ENCODE data around the gene ZNF469. TPM values are rescaled to one million over a fixed set of nuclear protein-coding genes. Genes with fewer than 3 reads are reported as not detected.

Gene ZNF469
- total RNA-seq, 4 donors from 2014 or later, result 0.87 to 1.8 (median 1.1) TPM

GRCh38 chr16:88337021-88337420 lies 45.7 kb upstream of the ZNF469 start:
- no peaks in the 10 kb centered on the region for H3K36me3 ChIP-seq
- H3K4me3 ChIP-seq, result no peak overlapping the region
- H3K9me3 ChIP-seq, result no peaks in the 10 kb centered on the region
- H3K27ac ChIP-seq, result no peak overlapping the region
- TF ChIP-seq CTCF (IDR thresholded peaks at IDR 0.05) (no peak), EP300 (IDR thresholded peaks at IDR 0.05) (no peak), POLR2A (IDR thresholded peaks at IDR 0.05) (no peak)
- WGBS, 2 donors, result 82 to 99% methylated on average over 8 of the region's 8 CpGs
- H3K27me3 ChIP-seq, result no peaks in the 10 kb centered on the region
- H3K4me1 ChIP-seq, result peaks cover 0 to 10% (median 0%) of the 10 kb centered on the region in 4 donors
- no peak for DNase-seq (ENCODE audit: low spot score in 2 of 2)

- no peaks in the 10 kb centered on the region for H3K27me3 ChIP-seq
- no peak overlapping the region for H3K4me3 ChIP-seq
- H3K27ac ChIP-seq, result no peak overlapping the region
- H3K4me1 ChIP-seq, result peaks cover 0 to 5% (median 0%) of the 10 kb centered on the region in 4 donors
- H3K9me3 ChIP-seq, result no peaks in the 10 kb centered on the region
- DNase-seq (ENCODE audit: low spot score in 2 of 2), result no peak
- WGBS, 2 donors, result 85 to 90% methylated on average over 12 to 13 of the region's 13 CpGs
- no peaks in the 10 kb centered on the region for H3K36me3 ChIP-seq
- no peak for TF ChIP-seq POLR2A (IDR thresholded peaks at IDR 0.05)
- no peak for TF ChIP-seq CTCF (IDR thresholded peaks at IDR 0.05)
- TF ChIP-seq EP300 (IDR thresholded peaks at IDR 0.05), result no peak
Measured at GRCh38 chr16:88337538-88337937, 45.2 kb upstream of the ZNF469 start.

- DNase-seq (ENCODE audit: low spot score in 2 of 2), result no peak
- Histone ChIP-seq H3K27ac (no peak overlapping the region), H3K4me3 (no peak overlapping the region), H3K27me3 (no peaks in the 10 kb centered on the region), H3K36me3 (no peaks in the 10 kb centered on the region), H3K9me3 (peaks cover 0 to 2% (median 0%) of the 10 kb centered on the region in 4 donors), H3K4me1 (no peaks in the 10 kb centered on the region)
- TF ChIP-seq CTCF (IDR thresholded peaks at IDR 0.05) (no peak), POLR2A (IDR thresholded peaks at IDR 0.05) (no peak), EP300 (IDR thresholded peaks at IDR 0.05) (no peak)
- WGBS, 2 donors, result 73 to 77% methylated on average over 13 to 16 of the region's 16 CpGs
Measured at GRCh38 chr16:88338111-88338510, 44.6 kb upstream of the ZNF469 start.

GRCh38 chr16:88338896-88339295 lies 43.9 kb upstream of the ZNF469 start:
- DNase-seq (ENCODE audit: low spot score in 2 of 2), result no peak
- no peaks in the 10 kb centered on the region for H3K36me3 ChIP-seq
- peaks cover 0 to 9% (median 0%) of the 10 kb centered on the region in 4 donors for H3K9me3 ChIP-seq
- 74 to 85% methylated on average over 6 of the region's 7 CpGs for WGBS, 2 donors
- H3K4me1 ChIP-seq, result no peaks in the 10 kb centered on the region
- no peaks in the 10 kb centered on the region for H3K27me3 ChIP-seq
- no peak for TF ChIP-seq CTCF (IDR thresholded peaks at IDR 0.05)
- no peak for TF ChIP-seq EP300 (IDR thresholded peaks at IDR 0.05)
- no peak for TF ChIP-seq POLR2A (IDR thresholded peaks at IDR 0.05)
- H3K4me3 ChIP-seq, result no peak overlapping the region
- no peak overlapping the region for H3K27ac ChIP-seq

- H3K9me3 ChIP-seq, result peaks cover 0 to 9% (median 0%) of the 10 kb centered on the region in 4 donors
- WGBS, 2 donors, result 66 to 71% methylated on average over 15 to 20 of the region's 20 CpGs
- H3K4me1 ChIP-seq, result no peaks in the 10 kb centered on the region
- no peak overlapping the region for H3K4me3 ChIP-seq
- H3K27me3 ChIP-seq, result no peaks in the 10 kb centered on the region
- no peaks in the 10 kb centered on the region for H3K36me3 ChIP-seq
- H3K27ac ChIP-seq, result no peak overlapping the region
- TF ChIP-seq POLR2A (IDR thresholded peaks at IDR 0.05) (no peak), CTCF (IDR thresholded peaks at IDR 0.05) (no peak), EP300 (IDR thresholded peaks at IDR 0.05) (no peak)
- DNase-seq (ENCODE audit: low spot score in 2 of 2), result no peak
Measured at GRCh38 chr16:88339930-88340754, 42.6 kb upstream of the ZNF469 start.
